LNCaP clone FGC (cell line): ENCODE data around the gene IL23R.

Experiments
- DNase-seq: peaks from one replicate; pipeline ENCODE4 v3.0.0-alpha.2; 2011; ENCODE audit warnings: low read depth
- H3K4me3 ChIP-seq: 2 replicates; pipeline ENCODE4 v1.5.1; 2011; ENCODE audit warnings: mild to moderate bottlenecking, low read depth, low read length, control low read depth
- CTCF ChIP-seq: IDR thresholded peaks from 2 replicates; pipeline ENCODE4 v1.5.1; 2012; ENCODE audit warnings: mild to moderate bottlenecking; ENCODE audit not compliant: control insufficient read depth, insufficient read depth; ENCODE audit errors: extremely low read depth

The IL23R gene, protein sequence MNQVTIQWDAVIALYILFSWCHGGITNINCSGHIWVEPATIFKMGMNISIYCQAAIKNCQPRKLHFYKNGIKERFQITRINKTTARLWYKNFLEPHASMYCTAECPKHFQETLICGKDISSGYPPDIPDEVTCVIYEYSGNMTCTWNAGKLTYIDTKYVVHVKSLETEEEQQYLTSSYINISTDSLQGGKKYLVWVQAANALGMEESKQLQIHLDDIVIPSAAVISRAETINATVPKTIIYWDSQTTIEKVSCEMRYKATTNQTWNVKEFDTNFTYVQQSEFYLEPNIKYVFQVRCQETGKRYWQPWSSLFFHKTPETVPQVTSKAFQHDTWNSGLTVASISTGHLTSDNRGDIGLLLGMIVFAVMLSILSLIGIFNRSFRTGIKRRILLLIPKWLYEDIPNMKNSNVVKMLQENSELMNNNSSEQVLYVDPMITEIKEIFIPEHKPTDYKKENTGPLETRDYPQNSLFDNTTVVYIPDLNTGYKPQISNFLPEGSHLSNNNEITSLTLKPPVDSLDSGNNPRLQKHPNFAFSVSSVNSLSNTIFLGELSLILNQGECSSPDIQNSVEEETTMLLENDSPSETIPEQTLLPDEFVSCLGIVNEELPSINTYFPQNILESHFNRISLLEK

DNA sequence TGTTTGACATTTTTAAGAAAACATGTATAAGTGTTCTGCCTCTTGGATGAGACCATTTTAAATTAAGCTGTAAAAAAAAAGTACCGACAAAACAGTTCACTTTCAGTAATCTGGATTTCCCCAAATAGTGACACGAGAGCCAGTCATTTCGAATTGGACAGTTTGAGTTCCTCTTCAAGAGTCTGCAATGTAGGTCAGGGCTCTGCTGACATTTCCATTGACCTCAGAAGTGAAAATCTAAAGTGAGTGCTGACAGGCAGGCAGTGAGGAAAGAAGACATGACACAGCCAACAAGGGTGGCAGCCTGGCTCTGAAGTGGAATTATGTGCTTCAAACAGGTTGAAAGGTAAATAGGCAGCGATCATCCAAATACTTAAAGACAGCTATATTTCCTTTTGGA lies at the start of gene IL23R:
IL23R (plus strand) TSS at position 259 of the 400 bp plus-strand sequence. CDS start 1,667 bp downstream, outside the sequence.
- no peak for TF ChIP-seq CTCF
- DNase-seq, result no peak
- H3K4me3 ChIP-seq, result no peak within 1 kb of the TSS

DNA sequence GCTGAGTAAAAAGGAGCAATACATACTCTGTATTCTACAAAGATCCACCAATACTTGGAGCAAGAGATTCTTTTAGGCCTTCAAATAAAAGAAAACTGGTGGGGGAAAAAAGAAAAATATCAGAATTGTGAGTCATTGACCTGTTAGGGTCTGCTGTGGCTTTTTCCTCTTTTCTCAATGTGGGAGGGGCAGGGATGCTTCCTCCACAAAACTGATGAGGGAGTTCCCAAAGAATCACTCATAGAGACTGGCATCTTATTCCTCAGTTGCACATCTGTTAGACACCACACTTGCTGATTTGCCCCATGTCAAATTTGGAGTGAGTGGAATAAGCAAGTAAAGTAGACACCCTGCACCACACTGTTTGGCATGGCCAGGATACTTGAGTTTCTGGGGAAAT lies 48.1 kb upstream of the IL23R start:
- no peak for TF ChIP-seq CTCF
- no peak overlapping the region for H3K4me3 ChIP-seq
- DNase-seq, result no peak

- no peak for DNase-seq
- H3K4me3 ChIP-seq, result no peak overlapping the region
- no peak for TF ChIP-seq CTCF
Measured at GRCh38 chr1:67118646-67119045, 47.6 kb upstream of the IL23R start.

DNA sequence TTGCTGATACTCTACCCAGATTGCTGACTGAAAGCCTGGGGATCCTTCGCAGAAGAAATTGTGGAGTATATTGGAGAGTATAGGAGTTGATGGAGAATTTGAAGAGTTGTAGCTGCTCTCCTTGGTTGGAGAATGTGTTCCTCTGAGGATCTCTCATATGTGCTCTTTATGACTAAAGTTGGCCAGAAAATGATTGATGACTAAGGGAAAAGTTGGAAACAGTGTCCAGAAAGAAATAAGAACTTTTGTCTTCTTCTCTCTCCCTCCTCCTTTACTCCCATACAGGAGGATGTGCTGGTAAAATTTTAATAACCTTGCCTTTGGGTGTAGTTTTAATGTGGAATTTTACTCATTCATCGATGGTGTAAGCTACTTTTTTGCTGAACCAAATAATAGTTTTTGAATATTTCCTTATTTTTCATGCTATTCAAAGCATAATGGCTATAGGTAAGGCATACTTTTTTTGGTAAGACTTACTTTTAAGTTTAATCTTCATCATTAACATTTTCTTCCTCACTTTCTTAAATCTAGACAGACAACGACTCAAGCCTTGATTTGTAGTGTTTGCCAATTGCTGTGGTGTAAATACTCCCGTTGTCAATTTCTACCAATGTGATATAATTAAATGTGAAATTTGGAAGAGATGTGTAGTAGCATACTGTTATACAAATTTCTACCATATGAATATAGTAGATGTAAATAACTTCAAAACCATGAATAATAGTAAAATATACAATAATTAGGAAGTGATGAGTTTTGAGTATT lies 45.2 kb upstream of the IL23R start:
- no peak for TF ChIP-seq CTCF
- H3K4me3 ChIP-seq, result no peak overlapping the region
- DNase-seq, result no peak

- H3K4me3 ChIP-seq, result no peak overlapping the region
- DNase-seq, result no peak
- no peak for TF ChIP-seq CTCF
Measured at GRCh38 chr1:67124455-67124854, 41.8 kb upstream of the IL23R start.

GRCh38 chr1:67126111-67126746 lies 40.0 kb upstream of the IL23R start:
- no peak for DNase-seq
- no peak overlapping the region for H3K4me3 ChIP-seq
- TF ChIP-seq CTCF, result no peak
